Posterior cingulate gyrus (tissue), 11 donors: ENCODE measurements around the gene RAN.
A peak's percentile ranks its signal among the peaks of the same experiment; 100 is the strongest.
"Not testable (repeated sequence)": the region's sequence is repeated elsewhere in the genome, so short reads cannot be mapped to it uniquely, and the experiment has no call there.

Experiments
- DNase-seq, 10 donors: peaks; one replicate each; pipeline versions ENCODE4 v3.0.0 to v3.0.0-alpha.2; 2020 to 2021; ENCODE audit warnings: mixed read lengths in 3 of 10
- intact Hi-C: fragments of 100-400 bp; cut with DNase I; formaldehyde crosslinking; loops from one replicate; pipeline ENCODE4 v1.15.1; 2023

RAN gene

GRCh38 chr12:130871286-130872178 lies at the start of gene RAN:
RAN (plus strand) TSS chr12:130872066; CDS start chr12:130872594, 528 bp downstream.
- intact Hi-C loops = loop anchor here (1.0 kb wide), 1 partner anchor 32 kb away; the partner anchor contains the start of gene STX2
- DNase-seq = peak; percentile 71 to 98 (median 88)

- DNase-seq = no peak
- intact Hi-C loops = no loop called here
Measured at GRCh38 chr12:130825771-130826150, 46.1 kb upstream of the RAN start.

GRCh38 chr12:130826151-130826801 lies 45.6 kb upstream of the RAN start:
- intact Hi-C loops = no loop called here
- peak in 5 of 10 donors; percentile 20 to 92 (median 62) for DNase-seq

GRCh38 chr12:130827432-130827831 lies 44.4 kb upstream of the RAN start:
- DNase-seq = no peak
- intact Hi-C loops = no loop called here

- intact Hi-C loops = no loop called here
- DNase-seq = no peak
Measured at GRCh38 chr12:130828895-130829294, 43.0 kb upstream of the RAN start.

GRCh38 chr12:130829391-130830245 lies 42.2 kb upstream of the RAN start:
- DNase-seq = no peak
- intact Hi-C loops = no loop called here

GRCh38 chr12:130830246-130830551 lies 41.7 kb upstream of the RAN start:
- intact Hi-C loops = no loop called here
- DNase-seq = peak in 1 of 10 donors; percentile 66

- DNase-seq = peak in 1 of 10 donors; percentile 9
- intact Hi-C loops = no loop called here
Measured at GRCh38 chr12:130831246-130831645, 40.6 kb upstream of the RAN start.

- peak in 1 of 10 donors; percentile 20 for DNase-seq
- intact Hi-C loops = no loop called here
Measured at GRCh38 chr12:130831876-130832405, 39.9 kb upstream of the RAN start.

GRCh38 chr12:130832561-130833209 lies 39.2 kb upstream of the RAN start:
- peak in 5 of 10 donors; percentile 30 to 91 (median 59) for DNase-seq
- intact Hi-C loops = no loop called here

GRCh38 chr12:130835011-130835410 lies 36.9 kb upstream of the RAN start:
- intact Hi-C loops = no loop called here
- peak in 1 of 10 donors; percentile 25 for DNase-seq

GRCh38 chr12:130835436-130835835 lies 36.4 kb upstream of the RAN start:
- DNase-seq = peak in 1 of 10 donors; percentile 68
- intact Hi-C loops = no loop called here

GRCh38 chr12:130838284-130838950 lies 33.4 kb upstream of the RAN start:
- intact Hi-C loops = no loop called here
- peak in 5 of 10 donors; percentile 17 to 88 (median 28) for DNase-seq

- peak; percentile 79 to 99 (median 88) for DNase-seq
- intact Hi-C loops = loop anchor here (1.0 kb wide), 1 partner anchor 32 kb away; no protein-coding TSS in a partner anchor
Measured at GRCh38 chr12:130838951-130839769, 32.7 kb upstream of the RAN start, which contains the start of gene STX2. STX2 (minus strand) TSS chr12:130839250; CDS start chr12:130839099, 151 bp downstream.

GRCh38 chr12:130839770-130840404 lies 32.0 kb upstream of the RAN start:
- DNase-seq = no peak
- intact Hi-C loops = loop anchor here (1.0 kb wide), 1 partner anchor 31 kb away; no protein-coding TSS in a partner anchor

GRCh38 chr12:130846369-130846768 lies 25.5 kb upstream of the RAN start:
- DNase-seq = no peak
- intact Hi-C loops = no loop called here

GRCh38 chr12:130847112-130847511 lies 24.8 kb upstream of the RAN start:
- no peak for DNase-seq

GRCh38 chr12:130848105-130848504 lies 23.8 kb upstream of the RAN start:
- intact Hi-C loops = not testable (repeated sequence)
- DNase-seq = peak in 1 of 10 donors; percentile 7

More at GRCh38 chr12:130847112-130847511, 24.8 kb upstream of the RAN start:
- intact Hi-C loops = no loop called here
